Measurements from ENCODE around the gene IL34.

DNA sequence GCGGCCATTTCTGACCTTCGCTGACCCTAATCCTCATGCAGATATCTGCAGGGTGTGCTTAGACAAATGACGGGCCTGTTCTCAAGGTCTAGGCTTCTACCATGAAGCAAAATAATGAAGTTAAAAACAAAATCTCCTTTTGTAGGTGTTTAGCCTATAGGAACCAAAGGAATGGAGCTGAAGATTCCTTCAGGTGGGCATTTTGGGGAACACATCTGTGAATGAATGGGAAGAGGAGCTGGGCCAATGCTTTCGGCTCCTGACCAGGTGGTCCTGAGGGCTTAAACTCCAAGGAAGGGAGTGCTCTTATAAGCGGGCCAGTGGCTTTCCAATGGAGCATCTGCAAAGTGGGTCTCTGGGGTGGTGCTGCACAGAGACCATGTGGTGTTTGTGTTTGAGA lies 14.1 kb upstream of the IL34 start:
- TF ChIP-seq, protein P1, sequence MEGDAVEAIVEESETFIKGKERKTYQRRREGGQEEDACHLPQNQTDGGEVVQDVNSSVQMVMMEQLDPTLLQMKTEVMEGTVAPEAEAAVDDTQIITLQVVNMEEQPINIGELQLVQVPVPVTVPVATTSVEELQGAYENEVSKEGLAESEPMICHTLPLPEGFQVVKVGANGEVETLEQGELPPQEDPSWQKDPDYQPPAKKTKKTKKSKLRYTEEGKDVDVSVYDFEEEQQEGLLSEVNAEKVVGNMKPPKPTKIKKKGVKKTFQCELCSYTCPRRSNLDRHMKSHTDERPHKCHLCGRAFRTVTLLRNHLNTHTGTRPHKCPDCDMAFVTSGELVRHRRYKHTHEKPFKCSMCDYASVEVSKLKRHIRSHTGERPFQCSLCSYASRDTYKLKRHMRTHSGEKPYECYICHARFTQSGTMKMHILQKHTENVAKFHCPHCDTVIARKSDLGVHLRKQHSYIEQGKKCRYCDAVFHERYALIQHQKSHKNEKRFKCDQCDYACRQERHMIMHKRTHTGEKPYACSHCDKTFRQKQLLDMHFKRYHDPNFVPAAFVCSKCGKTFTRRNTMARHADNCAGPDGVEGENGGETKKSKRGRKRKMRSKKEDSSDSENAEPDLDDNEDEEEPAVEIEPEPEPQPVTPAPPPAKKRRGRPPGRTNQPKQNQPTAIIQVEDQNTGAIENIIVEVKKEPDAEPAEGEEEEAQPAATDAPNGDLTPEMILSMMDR (IDR thresholded peaks at IDR 0.05 in 2 of 3, conservative IDR thresholded peaks at IDR 0.05 in 1 of 3; ENCODE audit: borderline replicate concordance in 1 of 3, insufficient read depth in 1 of 3, low read depth in 2 of 3, low read length in 2 of 3), result no peak
- TF ChIP-seq ZNF274 (IDR thresholded peaks at IDR 0.05; ENCODE audit: low read depth, low read length), result no peak
- no peak for TF ChIP-seq EZH2 (IDR thresholded peaks at IDR 0.05)
- no peak for TF ChIP-seq POLR2A (IDR thresholded peaks at IDR 0.05; ENCODE audit: borderline replicate concordance, extremely low read depth, insufficient read depth, insufficient read length)
- no peak for TF ChIP-seq POLR2AphosphoS5 (IDR thresholded peaks at IDR 0.05; ENCODE audit: low read depth, low read length)
- no peak for TF ChIP-seq EZH2phosphoT487 (IDR thresholded peaks at IDR 0.05; ENCODE audit: borderline replicate concordance)
- TF ChIP-seq, protein P2, sequence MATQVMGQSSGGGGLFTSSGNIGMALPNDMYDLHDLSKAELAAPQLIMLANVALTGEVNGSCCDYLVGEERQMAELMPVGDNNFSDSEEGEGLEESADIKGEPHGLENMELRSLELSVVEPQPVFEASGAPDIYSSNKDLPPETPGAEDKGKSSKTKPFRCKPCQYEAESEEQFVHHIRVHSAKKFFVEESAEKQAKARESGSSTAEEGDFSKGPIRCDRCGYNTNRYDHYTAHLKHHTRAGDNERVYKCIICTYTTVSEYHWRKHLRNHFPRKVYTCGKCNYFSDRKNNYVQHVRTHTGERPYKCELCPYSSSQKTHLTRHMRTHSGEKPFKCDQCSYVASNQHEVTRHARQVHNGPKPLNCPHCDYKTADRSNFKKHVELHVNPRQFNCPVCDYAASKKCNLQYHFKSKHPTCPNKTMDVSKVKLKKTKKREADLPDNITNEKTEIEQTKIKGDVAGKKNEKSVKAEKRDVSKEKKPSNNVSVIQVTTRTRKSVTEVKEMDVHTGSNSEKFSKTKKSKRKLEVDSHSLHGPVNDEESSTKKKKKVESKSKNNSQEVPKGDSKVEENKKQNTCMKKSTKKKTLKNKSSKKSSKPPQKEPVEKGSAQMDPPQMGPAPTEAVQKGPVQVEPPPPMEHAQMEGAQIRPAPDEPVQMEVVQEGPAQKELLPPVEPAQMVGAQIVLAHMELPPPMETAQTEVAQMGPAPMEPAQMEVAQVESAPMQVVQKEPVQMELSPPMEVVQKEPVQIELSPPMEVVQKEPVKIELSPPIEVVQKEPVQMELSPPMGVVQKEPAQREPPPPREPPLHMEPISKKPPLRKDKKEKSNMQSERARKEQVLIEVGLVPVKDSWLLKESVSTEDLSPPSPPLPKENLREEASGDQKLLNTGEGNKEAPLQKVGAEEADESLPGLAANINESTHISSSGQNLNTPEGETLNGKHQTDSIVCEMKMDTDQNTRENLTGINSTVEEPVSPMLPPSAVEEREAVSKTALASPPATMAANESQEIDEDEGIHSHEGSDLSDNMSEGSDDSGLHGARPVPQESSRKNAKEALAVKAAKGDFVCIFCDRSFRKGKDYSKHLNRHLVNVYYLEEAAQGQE (IDR thresholded peaks at IDR 0.05; ENCODE audit: low read depth), result no peak

Measured in HCT116 (cell line).